DMS153 (cell line): ENCODE results near the gene CDK16.

Source experiments
- DNase-seq: peaks from one replicate; lab custom pipeline; 2025; lab: John Stamatoyannopoulos, UW

CDK16 gene

GRCh38 chrX:47186096-47186740 is 32.3 kb upstream of the CDK16 start:
- no peak for DNase-seq

DNA sequence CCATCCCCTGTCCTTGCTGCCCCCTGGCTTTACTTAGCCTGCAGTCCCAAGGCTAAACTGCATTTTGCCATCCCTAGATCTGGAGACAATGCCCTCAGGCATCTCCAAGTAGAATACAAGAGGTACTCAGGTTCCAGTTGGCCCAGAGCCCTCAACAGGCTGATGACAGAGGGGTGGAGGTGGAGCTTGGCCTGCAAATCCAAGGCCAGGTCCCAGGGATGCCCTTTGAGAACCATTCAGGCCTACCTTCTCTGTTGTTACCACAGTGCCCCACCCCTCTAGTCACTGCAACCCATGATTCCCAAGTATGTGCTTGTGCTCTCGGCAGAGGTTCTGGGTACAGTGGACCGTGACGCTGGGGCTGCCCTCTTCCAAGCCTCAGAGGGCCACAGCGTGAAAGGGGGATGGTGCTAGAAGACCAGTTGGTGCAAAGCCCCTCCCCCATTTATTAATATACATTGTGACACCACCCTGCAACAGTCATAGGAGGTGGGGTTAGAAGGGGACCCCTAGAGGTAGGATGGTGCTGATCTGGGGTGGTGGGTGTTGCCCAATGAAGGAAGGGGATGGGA is 31.3 kb upstream of the CDK16 start:
- DNase-seq = no peak

GRCh38 chrX:47189906-47190305 is 28.6 kb upstream of the CDK16 start:
- no peak for DNase-seq

- DNase-seq = peak; percentile 79
Observed at GRCh38 chrX:47190445-47191269, 27.8 kb upstream of the CDK16 start.

DNA sequence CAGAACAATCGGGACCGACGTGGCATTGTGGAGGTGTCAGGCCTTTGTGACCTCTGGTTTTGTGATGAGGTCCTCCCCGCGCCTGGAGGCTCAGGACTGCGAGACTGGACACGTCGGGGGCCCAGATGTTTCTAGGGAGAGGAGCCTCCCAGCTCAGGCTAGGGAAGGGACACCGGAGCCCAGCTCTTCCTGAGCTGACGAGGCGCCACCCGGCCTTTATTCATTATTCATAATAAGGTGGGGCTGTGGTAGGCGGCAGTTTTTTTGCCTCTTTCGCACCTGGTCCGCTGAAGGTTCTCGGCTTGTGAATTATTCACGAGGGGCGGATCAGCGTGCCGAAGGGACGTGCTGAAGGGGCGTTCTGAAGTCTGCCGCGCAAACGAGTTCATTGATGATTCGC is 27.1 kb upstream of the CDK16 start:
- peak; percentile 32 for DNase-seq

GRCh38 chrX:47191806-47192401 is 26.6 kb upstream of the CDK16 start:
- DNase-seq = no peak

GRCh38 chrX:47193475-47194193 is 24.8 kb upstream of the CDK16 start, which contains the start of gene UBA1:
Gene UBA1 (plus strand): TSS chrX:47193829. CDS start chrX:47198803, 4,974 bp downstream.
- DNase-seq = peak; percentile 85

DNA sequence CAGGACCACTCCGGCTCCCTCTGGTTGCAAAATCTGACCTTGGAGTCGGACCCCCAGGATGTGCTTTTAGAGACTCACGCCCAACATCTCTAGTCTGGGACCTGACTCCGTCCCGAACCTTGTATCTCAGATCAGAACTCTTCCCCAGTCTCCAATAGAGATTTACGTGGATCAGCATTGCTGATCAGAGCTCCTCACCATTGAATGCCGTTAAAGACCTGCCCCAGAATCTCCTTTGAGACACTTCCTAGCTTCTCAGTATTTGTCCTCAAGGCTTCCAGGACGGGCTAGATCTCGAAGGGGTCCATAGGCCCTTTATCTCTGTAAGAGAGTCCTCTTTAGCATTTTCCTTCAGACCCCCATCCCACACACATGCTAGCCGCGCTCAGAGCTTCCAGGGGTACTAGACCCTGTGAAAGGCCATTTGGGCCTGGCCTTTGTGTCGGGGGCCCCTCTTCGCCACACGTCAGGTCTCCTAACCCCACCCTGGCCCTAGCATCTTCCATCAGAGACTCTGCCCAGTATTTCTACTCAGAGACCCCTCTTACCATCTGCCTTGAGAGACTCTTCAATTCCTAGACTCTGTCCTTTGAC is 24.2 kb upstream of the CDK16 start:
- DNase-seq = no peak

DNA sequence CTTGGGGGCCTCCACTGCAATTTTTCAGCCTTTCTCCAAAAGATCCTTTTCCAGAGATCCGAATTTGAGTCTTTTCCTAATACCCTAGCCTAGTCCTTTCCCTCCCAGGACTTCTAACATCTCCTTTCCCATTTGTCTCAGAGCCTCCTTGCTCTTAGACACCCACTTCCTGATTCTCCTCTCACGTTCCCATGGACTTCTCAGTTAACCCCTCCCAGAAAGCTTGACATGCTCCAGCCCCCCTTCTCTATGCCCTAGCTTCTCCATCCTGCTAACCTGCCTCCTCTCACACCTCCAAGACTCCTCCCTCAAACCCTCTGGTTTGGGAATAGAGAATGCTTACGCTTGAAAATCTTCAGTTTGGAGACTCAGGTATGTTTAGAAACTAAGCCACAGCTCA is 22.4 kb upstream of the CDK16 start:
- no peak for DNase-seq

- DNase-seq = no peak
Observed at GRCh38 chrX:47197526-47197925, 21.0 kb upstream of the CDK16 start.

GRCh38 chrX:47198026-47198686 is 20.3 kb upstream of the CDK16 start:
- no peak for DNase-seq

- no peak for DNase-seq
Observed at GRCh38 chrX:47198687-47199080, 19.8 kb upstream of the CDK16 start.

DNA sequence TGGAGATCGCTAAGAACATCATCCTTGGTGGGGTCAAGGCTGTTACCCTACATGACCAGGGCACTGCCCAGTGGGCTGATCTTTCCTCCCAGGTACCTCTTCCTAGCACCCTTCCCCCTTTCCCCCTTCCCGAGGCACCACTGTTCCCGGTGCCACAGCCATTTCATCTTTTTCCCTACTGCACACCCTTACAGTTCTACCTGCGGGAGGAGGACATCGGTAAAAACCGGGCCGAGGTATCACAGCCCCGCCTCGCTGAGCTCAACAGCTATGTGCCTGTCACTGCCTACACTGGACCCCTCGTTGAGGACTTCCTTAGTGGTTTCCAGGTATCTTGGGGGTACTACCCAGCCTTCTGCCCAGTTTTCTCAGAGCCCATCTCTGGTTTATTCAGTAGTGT is 19.2 kb upstream of the CDK16 start:
- no peak for DNase-seq

GRCh38 chrX:47200385-47201150 is 17.9 kb upstream of the CDK16 start:
- DNase-seq = no peak

DNA sequence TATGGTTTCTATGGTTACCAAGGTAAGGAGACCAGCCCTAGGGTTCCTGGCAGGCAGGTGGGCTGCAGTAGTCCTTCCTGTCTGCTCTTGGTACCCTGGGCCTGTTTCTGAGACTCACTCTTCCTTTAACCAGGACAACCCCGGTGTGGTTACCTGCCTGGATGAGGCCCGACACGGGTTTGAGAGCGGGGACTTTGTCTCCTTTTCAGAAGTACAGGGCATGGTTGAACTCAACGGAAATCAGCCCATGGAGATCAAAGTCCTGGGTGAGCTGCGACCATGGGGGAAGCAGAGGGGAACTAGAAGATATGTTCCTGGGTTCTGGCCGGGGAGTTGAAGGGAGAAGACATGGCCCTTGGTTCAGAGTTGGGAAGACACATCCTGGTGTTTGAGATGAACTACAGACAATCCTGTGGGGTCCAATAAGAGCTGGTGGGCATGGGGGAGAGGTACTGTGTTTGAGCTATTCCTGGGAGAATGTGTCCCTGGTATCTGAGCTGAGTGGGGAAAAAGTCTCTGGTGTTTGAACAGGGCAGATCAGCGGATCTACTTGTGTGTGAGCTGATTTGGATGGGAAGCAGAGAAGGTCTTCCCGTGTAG is 17.0 kb upstream of the CDK16 start:
- no peak for DNase-seq

DNA sequence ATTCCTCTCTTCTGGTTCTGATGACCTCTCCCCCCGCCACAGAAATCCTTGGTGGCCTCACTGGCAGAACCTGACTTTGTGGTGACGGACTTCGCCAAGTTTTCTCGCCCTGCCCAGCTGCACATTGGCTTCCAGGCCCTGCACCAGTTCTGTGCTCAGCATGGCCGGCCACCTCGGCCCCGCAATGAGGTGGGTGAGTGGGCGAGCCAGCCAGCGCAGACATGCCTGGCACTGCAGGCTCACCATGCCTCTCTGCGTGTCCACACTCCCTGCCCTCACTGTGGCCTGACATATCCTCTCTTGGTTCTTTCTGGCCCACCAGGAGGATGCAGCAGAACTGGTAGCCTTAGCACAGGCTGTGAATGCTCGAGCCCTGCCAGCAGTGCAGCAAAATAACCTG is 16.2 kb upstream of the CDK16 start:
- DNase-seq = no peak

- DNase-seq = no peak
Observed at GRCh38 chrX:47202877-47203276, 15.6 kb upstream of the CDK16 start.

- DNase-seq = no peak
Observed at GRCh38 chrX:47204970-47205369, 13.5 kb upstream of the CDK16 start.

DNA sequence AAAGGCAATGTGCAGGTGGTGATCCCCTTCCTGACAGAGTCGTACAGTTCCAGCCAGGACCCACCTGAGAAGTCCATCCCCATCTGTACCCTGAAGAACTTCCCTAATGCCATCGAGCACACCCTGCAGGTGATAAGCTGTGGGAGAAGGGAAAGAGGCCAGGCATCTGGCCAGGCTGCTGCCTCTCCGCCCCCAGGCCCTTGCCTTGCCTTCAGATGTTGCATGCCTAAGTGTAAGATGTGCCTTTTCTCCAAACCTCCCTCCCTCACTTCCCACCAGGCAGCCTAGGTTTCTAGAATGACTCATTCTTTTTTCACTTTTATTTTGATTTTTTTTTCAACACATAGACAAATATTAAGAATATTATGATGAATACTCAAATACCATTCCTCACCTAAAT is 12.2 kb upstream of the CDK16 start:
- DNase-seq = no peak

DNA sequence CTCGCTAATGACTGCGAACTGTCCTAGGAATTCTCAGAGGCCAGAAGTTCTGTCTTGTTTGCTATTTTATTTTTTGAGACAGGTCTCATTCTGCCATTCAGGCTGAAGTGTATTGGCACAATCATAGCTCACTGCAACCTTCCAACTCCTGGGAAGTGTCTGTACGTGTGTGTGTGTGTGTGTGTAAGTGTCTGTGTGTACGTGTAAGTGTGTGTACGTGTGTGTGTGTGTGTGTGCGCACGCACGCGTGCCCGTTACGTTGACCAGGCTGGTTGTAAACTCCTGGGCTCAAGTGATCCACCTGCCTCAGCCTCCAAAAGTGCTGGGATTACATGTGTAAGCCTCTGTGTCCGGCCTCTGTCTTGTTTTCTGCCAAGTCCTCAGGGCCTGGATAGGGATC is 10.4 kb upstream of the CDK16 start:
- no peak for DNase-seq
